ENCODE results near the gene RYR2. TPM values are rescaled to one million over a fixed set of nuclear protein-coding genes. Genes with fewer than 3 reads are reported as not detected.

RYR2 gene
- total and polyA plus RNA-seq, 7 experiments from 2014 or later, result 0.05 TPM; not detected in 6

DNA sequence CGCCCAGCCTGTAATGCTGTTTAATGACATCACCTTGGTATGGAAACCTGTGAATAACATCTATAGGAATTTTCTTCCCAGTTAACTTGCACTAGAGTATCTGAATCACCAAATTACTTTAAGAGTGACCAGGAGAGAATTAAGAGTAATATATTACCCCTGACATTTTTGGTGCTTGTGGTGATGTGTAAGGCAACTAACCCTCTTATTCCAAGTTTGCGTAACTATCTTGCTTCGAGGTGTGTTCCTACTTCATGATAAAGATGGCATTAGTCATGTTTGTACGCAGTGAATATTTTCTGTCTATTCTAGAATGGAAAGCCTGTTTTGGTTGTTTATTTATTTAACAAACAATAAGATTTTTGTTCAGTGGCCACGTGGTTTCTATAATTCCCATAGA is 717.4 kb downstream of the RYR2 start:
- POLR2A ChIA-PET, result no interaction called here
- CTCF ChIA-PET, result no interaction called here
- no peaks in the 10 kb centered on the region for H3K27me3 ChIP-seq (ENCODE audit: control insufficient read depth in 2 of 2, insufficient read depth in 2 of 2, low read length in 2 of 2)

DNA sequence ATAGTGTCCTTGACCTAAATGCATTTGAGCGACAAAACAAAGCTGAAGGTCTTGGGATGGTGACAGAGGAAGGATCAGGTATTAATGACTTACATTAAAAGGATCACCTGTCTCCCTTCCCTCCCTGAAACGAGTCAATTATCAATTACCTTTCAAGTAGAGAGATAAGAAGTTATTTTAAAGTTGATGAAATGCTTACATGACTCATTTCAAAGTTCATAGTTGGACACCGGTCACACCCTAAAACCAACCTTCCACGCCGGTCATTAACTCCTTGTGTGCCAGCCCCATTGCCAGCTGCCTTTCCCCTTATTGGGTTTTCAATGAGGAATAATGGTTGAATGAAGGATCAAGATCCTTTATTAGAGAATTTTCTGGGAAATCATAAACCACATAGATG is 719.0 kb downstream of the RYR2 start:
- ATAC-seq (no peak), DNase-seq (no peak)
- Mint-ChIP-seq H3K4me3 (no peak overlapping the region), H3K9me3 (peaks cover 0 to 9% (median 2%) of the 10 kb centered on the region in 11 donors), H3K4me1 (no peaks in the 10 kb centered on the region), H3K36me3 (no peaks in the 10 kb centered on the region), H3K27me3 (no peaks in the 10 kb centered on the region), H3K27ac (no peak overlapping the region)
- ChIA-PET CTCF (no interaction called here), POLR2A (no interaction called here)
- H3K36me3 ChIP-seq (ENCODE audit: control insufficient read depth in 2 of 3, insufficient read depth in 3 of 3, low read length in 3 of 3), result no peaks in the 10 kb centered on the region
- H3K4me3 ChIP-seq (ENCODE audit: low read length), result no peak overlapping the region
- H3K9me3 ChIP-seq (ENCODE audit: control insufficient read depth in 2 of 3, low read length in 3 of 3), result no peaks in the 10 kb centered on the region
- H3K27ac ChIP-seq (ENCODE audit: low read depth, low read length), result no peak overlapping the region
- H3K27me3 ChIP-seq (ENCODE audit: control insufficient read depth in 2 of 2, insufficient read depth in 2 of 2, low read length in 2 of 2), result no peaks in the 10 kb centered on the region
- no peaks in the 10 kb centered on the region for H3K4me1 ChIP-seq (ENCODE audit: control insufficient read depth in 2 of 2, insufficient read depth in 2 of 2, low read length in 2 of 2)
- intact Hi-C loops (cut with micrococcal nuclease), result no loop called here

More for the DNA sequence above, 717.4 kb downstream of the RYR2 start:
- no peaks in the 10 kb centered on the region for H3K36me3 ChIP-seq (ENCODE audit: control insufficient read depth in 2 of 3, insufficient read depth in 3 of 3, low read length in 3 of 3)
- intact Hi-C loops (cut with micrococcal nuclease), result no loop called here
- no peaks in the 10 kb centered on the region for H3K36me3 Mint-ChIP-seq
- no peaks in the 10 kb centered on the region for H3K4me1 Mint-ChIP-seq
- H3K9me3 ChIP-seq (ENCODE audit: control insufficient read depth in 2 of 3, low read length in 3 of 3), result no peaks in the 10 kb centered on the region
- no peak overlapping the region for H3K4me3 Mint-ChIP-seq
- no peak overlapping the region for H3K27ac Mint-ChIP-seq
- DNase-seq (no peak), ATAC-seq (no peak)
- H3K9me3 Mint-ChIP-seq, result peaks cover 0 to 9% (median 3%) of the 10 kb centered on the region in 11 donors
- H3K27ac ChIP-seq (ENCODE audit: low read depth, low read length), result no peak overlapping the region
- no peaks in the 10 kb centered on the region for H3K4me1 ChIP-seq (ENCODE audit: control insufficient read depth in 2 of 2, insufficient read depth in 2 of 2, low read length in 2 of 2)
- no peak overlapping the region for H3K4me3 ChIP-seq (ENCODE audit: low read length)
- no peaks in the 10 kb centered on the region for H3K27me3 Mint-ChIP-seq

DNA sequence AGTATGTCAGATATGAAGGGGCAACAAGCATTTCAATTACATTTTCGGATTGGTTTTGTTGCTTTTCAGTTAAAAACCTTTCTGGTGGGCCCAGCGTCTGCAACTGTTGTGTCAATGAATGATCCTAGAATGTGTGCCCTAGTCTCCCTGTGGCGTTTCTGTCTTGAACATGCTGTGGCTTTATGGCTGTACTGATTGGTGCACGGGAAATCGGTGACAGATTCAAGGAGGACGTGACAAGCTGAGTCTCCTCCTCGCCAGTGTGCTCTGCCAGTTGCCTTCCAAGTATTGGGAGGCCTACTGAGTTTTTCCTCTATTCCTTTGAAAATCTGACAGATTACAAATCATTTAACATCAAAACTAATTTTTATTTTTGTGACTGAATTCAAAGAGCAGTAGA is 721.2 kb downstream of the RYR2 start:
- ChIA-PET CTCF (no interaction called here), POLR2A (no interaction called here)
- Histone ChIP-seq H3K4me1 (ENCODE audit: control insufficient read depth in 2 of 2, insufficient read depth in 2 of 2, low read length in 2 of 2) (no peaks in the 10 kb centered on the region), H3K9me3 (ENCODE audit: control insufficient read depth in 2 of 3, low read length in 3 of 3) (no peaks in the 10 kb centered on the region), H3K4me3 (ENCODE audit: low read length) (no peak overlapping the region), H3K27ac (ENCODE audit: low read depth, low read length) (no peak overlapping the region), H3K36me3 (ENCODE audit: control insufficient read depth in 2 of 3, insufficient read depth in 3 of 3, low read length in 3 of 3) (no peaks in the 10 kb centered on the region), H3K27me3 (ENCODE audit: control insufficient read depth in 2 of 2, insufficient read depth in 2 of 2, low read length in 2 of 2) (no peaks in the 10 kb centered on the region)
- Mint-ChIP-seq H3K36me3 (no peaks in the 10 kb centered on the region), H3K27me3 (no peaks in the 10 kb centered on the region), H3K27ac (no peak overlapping the region), H3K4me1 (no peaks in the 10 kb centered on the region), H3K9me3 (peaks cover 0 to 9% (median 2%) of the 10 kb centered on the region in 11 donors), H3K4me3 (no peak overlapping the region)
- DNase-seq, result no peak
- intact Hi-C loops (cut with micrococcal nuclease), result no loop called here
- ATAC-seq, result no peak

DNA sequence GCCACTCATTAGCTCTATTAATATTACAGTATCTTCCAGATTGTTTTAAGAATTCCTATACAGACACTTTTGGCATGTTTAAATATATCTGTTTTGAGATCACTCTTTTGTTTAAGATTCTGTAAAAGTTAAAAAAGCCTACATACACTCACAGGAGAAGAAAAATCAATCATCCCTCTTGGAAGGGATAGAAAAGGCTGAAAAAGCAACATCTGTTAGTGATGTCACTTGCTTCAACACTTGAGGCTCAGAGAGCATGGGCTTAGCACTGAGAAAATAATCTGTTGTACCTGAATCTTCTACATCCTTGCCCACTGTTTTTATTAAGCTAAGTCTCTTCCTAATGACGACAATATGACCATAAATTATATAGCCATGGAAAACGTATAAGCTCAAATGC is 721.8 kb downstream of the RYR2 start:
- CTCF ChIA-PET, result no interaction called here
- peaks cover 0 to 9% (median 2%) of the 10 kb centered on the region in 11 donors for H3K9me3 Mint-ChIP-seq
- DNase-seq, result no peak
- Histone ChIP-seq H3K4me1 (ENCODE audit: control insufficient read depth in 2 of 2, insufficient read depth in 2 of 2, low read length in 2 of 2) (no peaks in the 10 kb centered on the region), H3K4me3 (ENCODE audit: low read length) (no peak overlapping the region), H3K36me3 (ENCODE audit: control insufficient read depth in 2 of 3, insufficient read depth in 3 of 3, low read length in 3 of 3) (no peaks in the 10 kb centered on the region), H3K27ac (ENCODE audit: low read depth, low read length) (no peak overlapping the region), H3K9me3 (ENCODE audit: control insufficient read depth in 2 of 3, low read length in 3 of 3) (no peaks in the 10 kb centered on the region), H3K27me3 (ENCODE audit: control insufficient read depth in 2 of 2, insufficient read depth in 2 of 2, low read length in 2 of 2) (no peaks in the 10 kb centered on the region)
- H3K4me3 Mint-ChIP-seq, result no peak overlapping the region
- ATAC-seq, result no peak
- no peaks in the 10 kb centered on the region for H3K36me3 Mint-ChIP-seq
- no peak overlapping the region for H3K27ac Mint-ChIP-seq
- POLR2A ChIA-PET, result interaction anchor here (0.7 kb wide), 1 partner anchor 1048 kb away, joined by 3 read pairs; no protein-coding TSS in a partner anchor
- intact Hi-C loops (cut with micrococcal nuclease), result no loop called here
- no peaks in the 10 kb centered on the region for H3K27me3 Mint-ChIP-seq
- H3K4me1 Mint-ChIP-seq, result no peaks in the 10 kb centered on the region

DNA sequence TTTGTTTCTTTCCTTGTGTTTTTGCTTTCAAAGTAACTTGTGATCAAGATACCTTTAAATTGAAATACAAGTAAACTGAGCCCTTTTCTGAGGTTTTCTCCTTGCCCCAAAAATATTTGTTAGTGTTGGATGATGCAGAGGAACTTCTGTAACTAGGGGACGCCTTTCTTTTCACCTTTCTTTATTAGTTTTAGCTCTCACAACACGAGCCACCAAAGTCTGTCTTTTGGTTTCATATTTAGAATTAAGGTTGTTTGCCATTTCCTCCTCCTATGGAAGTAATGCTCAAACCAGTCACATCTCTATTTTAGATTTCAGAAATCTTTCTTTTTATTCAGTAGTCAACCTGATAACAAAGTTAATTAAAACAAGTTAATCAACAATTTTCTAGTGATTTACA is 727.9 kb downstream of the RYR2 start:
- Histone ChIP-seq H3K9me3 (ENCODE audit: control insufficient read depth in 2 of 3, low read length in 3 of 3) (no peaks in the 10 kb centered on the region), H3K4me1 (ENCODE audit: control insufficient read depth in 2 of 2, insufficient read depth in 2 of 2, low read length in 2 of 2) (no peaks in the 10 kb centered on the region), H3K27me3 (ENCODE audit: control insufficient read depth in 2 of 2, insufficient read depth in 2 of 2, low read length in 2 of 2) (no peaks in the 10 kb centered on the region), H3K4me3 (ENCODE audit: low read length) (no peak overlapping the region), H3K36me3 (ENCODE audit: control insufficient read depth in 2 of 3, insufficient read depth in 3 of 3, low read length in 3 of 3) (no peaks in the 10 kb centered on the region), H3K27ac (ENCODE audit: low read depth, low read length) (no peak overlapping the region)
- peaks cover 0 to 5% (median 0%) of the 10 kb centered on the region in 11 donors for H3K9me3 Mint-ChIP-seq
- H3K27ac Mint-ChIP-seq, result no peak overlapping the region
- ATAC-seq (no peak), DNase-seq (no peak)
- intact Hi-C loops (cut with micrococcal nuclease), result no loop called here
- H3K4me1 Mint-ChIP-seq, result no peaks in the 10 kb centered on the region
- H3K27me3 Mint-ChIP-seq, result no peaks in the 10 kb centered on the region
- H3K36me3 Mint-ChIP-seq, result no peaks in the 10 kb centered on the region
- no peak overlapping the region for H3K4me3 Mint-ChIP-seq
- ChIA-PET POLR2A (no interaction called here), CTCF (no interaction called here)

DNA sequence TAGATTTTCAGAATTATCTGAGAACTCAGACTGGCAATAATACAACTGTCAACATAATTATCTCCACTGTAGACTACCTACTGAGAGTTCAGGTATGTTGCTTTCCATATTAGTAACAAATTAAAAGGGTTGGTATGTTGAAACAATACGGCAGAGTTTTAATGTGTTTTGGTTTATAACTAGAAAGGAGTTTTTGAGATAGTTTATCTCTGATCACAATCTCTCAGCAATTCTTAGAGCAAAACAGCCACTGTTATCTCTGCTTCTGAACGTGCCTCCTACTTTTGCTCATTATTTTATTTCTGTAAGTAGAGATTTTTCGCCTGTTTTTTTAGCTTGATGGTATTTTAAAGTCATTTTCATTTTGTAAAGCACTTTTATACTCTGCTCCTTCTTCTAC is 730.0 kb downstream of the RYR2 start:
- ATAC-seq, result no peak
- POLR2A ChIA-PET, result no interaction called here
- H3K4me1 Mint-ChIP-seq, result no peaks in the 10 kb centered on the region
- CTCF ChIA-PET, result no interaction called here
- no peaks in the 10 kb centered on the region for H3K4me1 ChIP-seq (ENCODE audit: control insufficient read depth in 2 of 2, insufficient read depth in 2 of 2, low read length in 2 of 2)
- no peak overlapping the region for H3K27ac Mint-ChIP-seq
- no peaks in the 10 kb centered on the region for H3K9me3 ChIP-seq (ENCODE audit: control insufficient read depth in 2 of 3, low read length in 3 of 3)
- no peaks in the 10 kb centered on the region for H3K27me3 ChIP-seq (ENCODE audit: control insufficient read depth in 2 of 2, insufficient read depth in 2 of 2, low read length in 2 of 2)
- no peaks in the 10 kb centered on the region for H3K36me3 Mint-ChIP-seq
- no peaks in the 10 kb centered on the region for H3K27me3 Mint-ChIP-seq
- no peak overlapping the region for H3K4me3 Mint-ChIP-seq
- no peaks in the 10 kb centered on the region for H3K36me3 ChIP-seq (ENCODE audit: control insufficient read depth in 2 of 3, insufficient read depth in 3 of 3, low read length in 3 of 3)
- no peak overlapping the region for H3K27ac ChIP-seq (ENCODE audit: low read depth, low read length)
- peaks cover 0 to 5% (median 0%) of the 10 kb centered on the region in 11 donors for H3K9me3 Mint-ChIP-seq
- intact Hi-C loops (cut with micrococcal nuclease), result no loop called here
- H3K4me3 ChIP-seq (ENCODE audit: low read length), result no peak overlapping the region
- DNase-seq, result no peak

DNA sequence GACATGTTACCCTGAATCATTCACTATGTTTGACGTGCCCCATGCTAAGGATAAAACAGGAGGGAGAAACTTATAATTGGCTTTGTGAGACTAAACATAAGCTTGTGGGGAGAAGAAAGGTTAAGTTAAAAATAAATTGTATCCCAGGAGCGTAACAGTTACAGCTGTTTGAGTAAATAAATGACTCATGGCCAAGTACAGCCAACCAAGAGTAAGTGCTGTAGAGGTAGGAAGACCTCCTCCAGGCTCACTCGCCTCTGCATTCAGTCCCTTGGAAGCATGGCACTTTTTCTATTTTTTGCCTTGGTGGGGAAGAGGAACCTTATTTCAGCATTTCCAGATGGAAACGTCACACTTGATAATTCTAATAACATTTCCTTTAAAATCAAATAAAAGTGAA is 732.3 kb downstream of the RYR2 start:
- no peaks in the 10 kb centered on the region for H3K27me3 Mint-ChIP-seq
- Histone ChIP-seq H3K36me3 (ENCODE audit: control insufficient read depth in 2 of 3, insufficient read depth in 3 of 3, low read length in 3 of 3) (no peaks in the 10 kb centered on the region), H3K27ac (ENCODE audit: low read depth, low read length) (no peak overlapping the region), H3K4me1 (ENCODE audit: control insufficient read depth in 2 of 2, insufficient read depth in 2 of 2, low read length in 2 of 2) (no peaks in the 10 kb centered on the region), H3K27me3 (ENCODE audit: control insufficient read depth in 2 of 2, insufficient read depth in 2 of 2, low read length in 2 of 2) (no peaks in the 10 kb centered on the region), H3K4me3 (ENCODE audit: low read length) (no peak overlapping the region), H3K9me3 (ENCODE audit: control insufficient read depth in 2 of 3, low read length in 3 of 3) (no peaks in the 10 kb centered on the region)
- ATAC-seq (no peak), DNase-seq (no peak)
- no peaks in the 10 kb centered on the region for H3K36me3 Mint-ChIP-seq
- H3K4me1 Mint-ChIP-seq, result no peaks in the 10 kb centered on the region
- POLR2A ChIA-PET, result no interaction called here
- intact Hi-C loops (cut with micrococcal nuclease), result no loop called here
- CTCF ChIA-PET, result no interaction called here
- no peak overlapping the region for H3K27ac Mint-ChIP-seq
- H3K9me3 Mint-ChIP-seq, result peaks cover 0 to 5% (median 0%) of the 10 kb centered on the region in 11 donors
- no peak overlapping the region for H3K4me3 Mint-ChIP-seq
